A673 (cell line): ENCODE measurements around the gene MED27.

ENCODE experiments used
- CTCF ChIP-seq: fragments of 300-800, 200-600 bp; sonication (generic); conservative IDR thresholded peaks from 2 replicates; pipeline ENCODE4 v1.5.1; 2017; ENCODE audit warnings: low read depth, mild to moderate bottlenecking, antibody characterized with exemption, low read length, moderate library complexity, mixed read lengths
- EZH2 ChIP-seq: fragments of 200-600 bp; sonication (generic); IDR thresholded peaks from 2 replicates; pipeline ENCODE4 v1.6.1; 2017; ENCODE audit warnings: borderline replicate concordance, low read depth, mild to moderate bottlenecking, mixed read lengths, antibody characterized with exemption, low read length; ENCODE audit not compliant: poor library complexity, severe bottlenecking

DNA sequence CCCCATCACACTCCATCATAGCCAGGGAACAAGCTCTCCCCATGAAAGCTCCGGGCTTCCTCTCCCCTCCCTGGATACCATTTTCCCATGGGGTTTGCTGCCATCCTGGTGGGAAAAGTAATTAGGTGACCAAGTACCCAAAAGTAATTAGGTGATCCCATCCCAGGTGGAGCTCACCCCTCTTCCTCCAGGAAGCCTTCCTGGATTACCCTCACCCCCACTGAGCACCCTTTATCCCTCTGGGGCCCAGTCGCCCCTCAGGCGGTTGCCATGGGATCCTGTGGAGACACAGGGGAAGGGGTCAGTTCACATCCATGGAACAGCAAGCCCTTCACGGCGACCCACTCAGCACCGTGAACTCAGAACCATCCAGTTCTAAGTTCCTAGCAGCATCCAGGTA, 265.0 kb downstream of the MED27 start:
- TF ChIP-seq CTCF (no peak), EZH2 (no peak)
